ENCODE measurements around the gene BIN1. TPM values are rescaled to one million over a fixed set of nuclear protein-coding genes. Genes with fewer than 3 reads are reported as not detected.

Gene BIN1
- polyA plus RNA-seq, 1 experiment, result 37.6 TPM

DNA sequence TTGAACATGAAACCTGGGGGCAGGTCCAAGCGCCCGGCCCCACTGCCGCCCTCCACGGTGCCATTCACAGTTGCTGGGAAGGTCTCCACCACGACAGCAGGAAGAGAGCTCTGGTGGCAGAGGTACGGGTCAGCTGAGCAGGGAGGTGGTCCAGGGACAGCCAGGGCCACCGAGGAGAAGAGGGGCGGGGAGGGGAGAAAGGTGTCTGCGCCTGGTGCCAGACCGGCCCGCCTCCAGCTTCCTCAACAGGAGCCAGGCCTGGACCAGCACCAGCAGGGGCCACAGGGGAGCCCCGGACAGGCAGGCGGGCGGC lies 56.2 kb downstream of the BIN1 start:
- ChIA-PET POLR2A (no interaction called here), CTCF (interaction anchor here (0.9 to 2.2 kb wide), 7 partner anchors 11 to 125 kb away, joined by 3 to 9 read pairs (median 5); no protein-coding TSS in a partner anchor)
- peaks cover 8% of the 10 kb centered on the region for H3K36me3 ChIP-seq (ENCODE audit: control insufficient read depth, insufficient read depth, low read length)
- DNase-seq (ENCODE audit: low read depth), result no peak
- no peaks in the 10 kb centered on the region for H3K27me3 ChIP-seq (ENCODE audit: control insufficient read depth, insufficient read depth, low read length)
- TF ChIP-seq, protein P1, sequence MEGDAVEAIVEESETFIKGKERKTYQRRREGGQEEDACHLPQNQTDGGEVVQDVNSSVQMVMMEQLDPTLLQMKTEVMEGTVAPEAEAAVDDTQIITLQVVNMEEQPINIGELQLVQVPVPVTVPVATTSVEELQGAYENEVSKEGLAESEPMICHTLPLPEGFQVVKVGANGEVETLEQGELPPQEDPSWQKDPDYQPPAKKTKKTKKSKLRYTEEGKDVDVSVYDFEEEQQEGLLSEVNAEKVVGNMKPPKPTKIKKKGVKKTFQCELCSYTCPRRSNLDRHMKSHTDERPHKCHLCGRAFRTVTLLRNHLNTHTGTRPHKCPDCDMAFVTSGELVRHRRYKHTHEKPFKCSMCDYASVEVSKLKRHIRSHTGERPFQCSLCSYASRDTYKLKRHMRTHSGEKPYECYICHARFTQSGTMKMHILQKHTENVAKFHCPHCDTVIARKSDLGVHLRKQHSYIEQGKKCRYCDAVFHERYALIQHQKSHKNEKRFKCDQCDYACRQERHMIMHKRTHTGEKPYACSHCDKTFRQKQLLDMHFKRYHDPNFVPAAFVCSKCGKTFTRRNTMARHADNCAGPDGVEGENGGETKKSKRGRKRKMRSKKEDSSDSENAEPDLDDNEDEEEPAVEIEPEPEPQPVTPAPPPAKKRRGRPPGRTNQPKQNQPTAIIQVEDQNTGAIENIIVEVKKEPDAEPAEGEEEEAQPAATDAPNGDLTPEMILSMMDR (IDR thresholded peaks at IDR 0.05; ENCODE audit: insufficient read depth, low read depth, low read length), result no peak
- H3K4me3 ChIP-seq (ENCODE audit: low read depth, low read length), result no peak overlapping the region

DNA sequence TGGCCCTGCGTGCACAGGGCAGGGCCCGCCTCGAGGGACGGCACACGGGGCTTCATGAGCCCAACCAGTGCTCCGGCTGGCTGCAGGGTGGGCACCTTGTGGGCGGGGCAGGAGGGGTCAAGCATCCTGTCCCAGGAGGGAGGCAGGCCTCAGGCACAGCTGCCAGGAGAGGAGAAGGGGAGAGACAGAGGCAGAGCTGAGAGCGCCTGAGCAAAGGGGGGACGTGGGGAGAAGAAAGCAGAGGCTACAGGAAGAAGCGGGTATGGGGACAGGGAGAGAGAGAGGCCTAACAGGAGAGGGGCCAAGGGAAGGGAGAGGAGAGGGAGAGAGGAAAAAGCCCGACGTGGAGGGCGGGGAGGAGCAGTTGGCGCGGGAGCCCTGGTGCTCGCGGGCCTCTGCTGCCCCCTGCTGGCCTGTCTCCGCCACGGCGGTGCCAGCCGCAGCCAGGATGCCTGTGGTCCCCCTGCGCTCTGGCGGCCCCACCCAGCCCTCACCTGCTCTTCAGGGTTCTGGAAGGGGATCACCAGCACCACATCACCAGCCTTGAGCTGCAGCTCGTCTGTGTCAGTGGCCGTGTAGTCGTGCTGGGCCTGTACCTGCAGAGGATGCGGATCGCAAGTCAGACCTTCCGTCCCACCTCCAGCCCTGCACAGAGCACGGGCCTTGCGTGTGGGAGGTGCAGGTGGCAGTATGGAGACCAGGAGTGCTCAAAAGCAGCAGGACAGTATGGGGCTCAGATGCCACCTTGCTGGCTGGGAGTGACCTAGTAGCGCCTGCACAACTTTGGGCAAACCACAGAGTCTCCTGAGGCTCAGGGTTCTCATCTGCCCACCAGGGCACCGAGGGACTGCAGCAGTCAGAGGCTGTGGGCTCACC lies 56.8 kb downstream of the BIN1 start:
- H3K4me3 ChIP-seq (ENCODE audit: low read depth, low read length), result no peak overlapping the region
- ChIA-PET POLR2A (no interaction called here), CTCF (interaction anchor here (0.9 to 2.2 kb wide), 13 partner anchors 9 to 126 kb away, joined by 3 to 9 read pairs (median 5); no protein-coding TSS in a partner anchor)
- peaks cover 8% of the 10 kb centered on the region for H3K36me3 ChIP-seq (ENCODE audit: control insufficient read depth, insufficient read depth, low read length)
- no peaks in the 10 kb centered on the region for H3K27me3 ChIP-seq (ENCODE audit: control insufficient read depth, insufficient read depth, low read length)
- DNase-seq (ENCODE audit: low read depth), result no peak
- TF ChIP-seq, protein P1 (IDR thresholded peaks at IDR 0.05; ENCODE audit: insufficient read depth, low read depth, low read length), result peak; percentile 92

DNA sequence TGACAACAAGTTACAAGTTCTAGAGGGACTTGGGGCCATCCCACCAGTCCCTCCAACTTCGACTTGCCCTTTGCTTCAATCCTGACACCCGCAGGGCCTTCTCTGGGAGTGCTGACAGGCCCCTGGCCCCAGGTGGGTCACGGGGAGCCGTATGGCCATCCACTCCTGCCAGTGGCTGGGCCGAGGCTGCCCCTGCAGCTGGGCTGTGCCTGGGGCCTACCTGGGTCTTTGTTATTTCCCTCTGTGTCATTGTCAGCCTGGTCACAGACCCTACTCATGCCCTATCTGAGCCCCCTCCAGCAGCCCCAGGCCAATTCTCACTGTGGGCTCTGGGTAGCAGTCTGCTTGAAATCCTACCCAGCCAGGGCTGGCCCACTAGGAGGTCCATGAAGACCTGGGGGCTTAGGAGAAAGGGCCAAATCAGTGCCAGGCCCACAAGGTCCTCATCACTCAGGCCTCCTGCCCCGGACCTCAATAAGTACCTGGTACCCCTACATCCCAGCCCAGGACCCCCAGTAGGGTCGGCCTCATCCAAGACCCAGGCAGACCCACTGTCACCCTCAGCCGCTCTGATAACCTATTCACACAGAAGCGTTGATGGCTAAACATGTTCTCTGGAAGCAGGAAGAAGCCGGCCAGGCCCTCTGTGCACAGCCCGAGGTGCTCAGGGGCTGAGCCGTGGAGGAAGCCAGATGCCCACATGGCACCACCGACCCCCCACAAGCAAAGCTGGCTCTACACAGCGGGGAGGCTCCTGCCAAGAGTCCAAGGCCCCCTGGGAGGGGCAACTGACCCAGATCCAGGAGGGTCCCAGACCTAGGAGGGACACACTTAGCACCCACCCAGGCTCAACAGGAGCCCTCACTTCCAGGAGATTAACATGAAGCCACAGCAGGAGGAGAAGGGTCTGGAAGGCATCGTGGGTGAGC lies 57.7 kb downstream of the BIN1 start:
- TF ChIP-seq, protein P1 (IDR thresholded peaks at IDR 0.05; ENCODE audit: insufficient read depth, low read depth, low read length), result no peak
- no peak for DNase-seq (ENCODE audit: low read depth)
- CTCF ChIA-PET, result interaction anchor here (0.9 to 2.2 kb wide), 11 partner anchors 8 to 127 kb away, joined by 3 to 7 read pairs (median 5); no protein-coding TSS in a partner anchor
- POLR2A ChIA-PET, result no interaction called here
- H3K4me3 ChIP-seq (ENCODE audit: low read depth, low read length), result no peak overlapping the region
- peaks cover 8% of the 10 kb centered on the region for H3K36me3 ChIP-seq (ENCODE audit: control insufficient read depth, insufficient read depth, low read length)
- no peaks in the 10 kb centered on the region for H3K27me3 ChIP-seq (ENCODE audit: control insufficient read depth, insufficient read depth, low read length)

DNA sequence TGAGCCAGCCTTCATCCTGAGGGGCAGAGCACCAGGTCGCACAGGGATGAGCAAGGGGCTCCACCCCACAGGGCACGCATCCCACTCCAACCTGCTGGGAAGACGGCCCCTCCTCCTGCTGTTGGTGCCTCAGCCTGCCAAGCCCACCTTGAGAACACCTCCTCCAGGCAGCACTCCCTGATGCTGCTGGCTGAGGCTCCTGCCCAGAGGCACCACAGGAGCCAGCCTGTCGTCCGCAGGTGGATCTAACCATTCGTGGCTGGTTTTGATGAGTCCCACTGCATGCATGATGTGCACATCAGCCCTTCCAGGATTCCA lies 58.4 kb downstream of the BIN1 start:
- no peak for DNase-seq (ENCODE audit: low read depth)
- TF ChIP-seq, protein P1 (IDR thresholded peaks at IDR 0.05; ENCODE audit: insufficient read depth, low read depth, low read length), result no peak
- H3K27me3 ChIP-seq (ENCODE audit: control insufficient read depth, insufficient read depth, low read length), result no peaks in the 10 kb centered on the region
- H3K36me3 ChIP-seq (ENCODE audit: control insufficient read depth, insufficient read depth, low read length), result peaks cover 6% of the 10 kb centered on the region
- POLR2A ChIA-PET, result no interaction called here
- CTCF ChIA-PET, result no interaction called here
- H3K4me3 ChIP-seq (ENCODE audit: low read depth, low read length), result no peak overlapping the region
